WTC11 (cell line): Measurements from ENCODE around the gene DGKZ. TPM values are rescaled to one million over a fixed set of nuclear protein-coding genes. Genes with fewer than 3 reads are reported as not detected.
A peak's percentile ranks its signal among the peaks of the same experiment; 100 is the strongest.

ENCODE experiments used
- ATAC-seq: fragments of 200-7000 bp; cut with Tn5 transposase; 2 replicates; pipeline ENCODE4 v1.10.0; 2021; ENCODE audit warnings: mild to moderate bottlenecking, moderate library complexity
- CTCF ChIA-PET: fragments of 300-600 bp; sonication (Branson Sonifier 250); formaldehyde crosslinking; loops from one replicate; lab custom pipeline; 2021; ENCODE audit warnings: antibody characterized with exemption; lab: Charles Lee
- POLR2A ChIA-PET: fragments of 350-600 bp; sonication (Branson Sonifier 250); formaldehyde crosslinking; loops from one replicate; lab custom pipeline; 2021; ENCODE audit warnings: antibody characterized with exemption; lab: Charles Lee
- DNase-seq: peaks from one replicate; pipeline ENCODE4 v3.0.0; 2021; ENCODE audit warnings: low spot score
- H3K27ac Mint-ChIP-seq: 2 replicates; pipeline ENCODE4 v1.8.0; 2021; ENCODE audit warnings: mixed read lengths
- H3K27me3 Mint-ChIP-seq: 2 replicates; pipeline ENCODE4 v1.8.0; 2021; ENCODE audit warnings: low read depth, mild to moderate bottlenecking, moderate library complexity, mixed read lengths
- H3K36me3 Mint-ChIP-seq: 2 replicates; pipeline ENCODE4 v1.8.0; 2021; ENCODE audit warnings: mixed read lengths
- H3K4me1 Mint-ChIP-seq: 2 replicates; pipeline ENCODE4 v1.8.0; 2022; ENCODE audit warnings: mixed read lengths
- H3K4me3 Mint-ChIP-seq: 2 replicates; pipeline ENCODE4 v1.8.0; 2021; ENCODE audit warnings: mild to moderate bottlenecking, moderate library complexity, mixed read lengths
- H3K9me3 Mint-ChIP-seq: 2 replicates; pipeline ENCODE4 v1.8.0; 2021; ENCODE audit warnings: mixed read lengths
- ATF2 ChIP-seq: sonication (generic); formaldehyde crosslinking; IDR thresholded peaks from 2 replicates; pipeline ENCODE4 v1.8.1; 2022; ENCODE audit warnings: low read depth, missing genetic modification reagents, borderline replicate concordance
- CDX4 ChIP-seq: fragments of 250-450 bp; sonication (Bioruptor Pico); IDR thresholded peaks from 2 replicates; pipeline ENCODE4 v1.9.0; 2021; ENCODE audit warnings: moderate library complexity, mild to moderate bottlenecking, inconsistent platforms, borderline replicate concordance
- CREM ChIP-seq: sonication (generic); formaldehyde crosslinking; IDR thresholded peaks from 2 replicates; pipeline ENCODE4 v1.8.1; 2022; ENCODE audit warnings: mild to moderate bottlenecking, missing genetic modification reagents, moderate library complexity
- E2F5 ChIP-seq: sonication (generic); formaldehyde crosslinking; IDR thresholded peaks from 2 replicates; pipeline ENCODE4 v1.8.1; 2022; ENCODE audit warnings: mild to moderate bottlenecking, moderate library complexity, missing genetic modification reagents
- ETV6 ChIP-seq: sonication (generic); formaldehyde crosslinking; IDR thresholded peaks from 2 replicates; pipeline ENCODE4 v1.8.1; 2022; ENCODE audit warnings: mild to moderate bottlenecking, missing genetic modification reagents
- GABPB1 ChIP-seq: sonication (generic); formaldehyde crosslinking; IDR thresholded peaks from 2 replicates; pipeline ENCODE4 v1.8.1; 2023; ENCODE audit warnings: mild to moderate bottlenecking, missing genetic modification reagents
- GTF2I ChIP-seq: fragments of 250-450 bp; sonication (Bioruptor Pico); conservative IDR thresholded peaks from 2 replicates; pipeline ENCODE4 v1.4.0; 2021; ENCODE audit warnings: mild to moderate bottlenecking
- NFE2L1 ChIP-seq: sonication (generic); formaldehyde crosslinking; IDR thresholded peaks from 2 replicates; pipeline ENCODE4 v1.8.1; 2023; ENCODE audit warnings: missing genetic modification reagents
- TCF7 ChIP-seq: sonication (generic); formaldehyde crosslinking; IDR thresholded peaks from 2 replicates; pipeline ENCODE4 v1.8.0; 2022; ENCODE audit warnings: mild to moderate bottlenecking, low read depth, missing genetic modification reagents, moderate library complexity
- ZNF263 ChIP-seq: sonication (generic); formaldehyde crosslinking; IDR thresholded peaks from 2 replicates; pipeline ENCODE4 v1.8.1; 2022; ENCODE audit warnings: low read depth, mild to moderate bottlenecking, moderate library complexity, missing genetic modification reagents
- total RNA-seq: library from RNA; stranded (reverse); gene quantifications from 3 replicates; pipeline ENCODE4 v1.2.3, GENCODE V29; 2021
- TF ChIP-seq, protein P1 (sequence below): sonication (generic); formaldehyde crosslinking; IDR thresholded peaks from 2 replicates; pipeline ENCODE4 v1.8.1; 2022; ENCODE audit warnings: low read depth, mild to moderate bottlenecking, moderate library complexity, missing genetic modification reagents, borderline replicate concordance
- TF ChIP-seq, protein P2 (sequence below): sonication (generic); formaldehyde crosslinking; conservative IDR thresholded peaks from 2 replicates; pipeline ENCODE4 v1.8.1; 2022; ENCODE audit warnings: mild to moderate bottlenecking, missing genetic modification reagents

Gene DGKZ
- total RNA-seq, 1 experiment from 2014 or later: 139 TPM

- H3K36me3 Mint-ChIP-seq: peaks cover 14% of the 10 kb centered on the region
- no peak for TF ChIP-seq ETV6 (CRISPR knock-in tag)
- TF ChIP-seq ATF2 (CRISPR knock-in tag): no peak
- no peak for TF ChIP-seq GTF2I (CRISPR knock-in tag)
- TF ChIP-seq GABPB1 (CRISPR knock-in tag): no peak
- no peaks in the 10 kb centered on the region for H3K9me3 Mint-ChIP-seq
- H3K4me3 Mint-ChIP-seq: no peak overlapping the region
- POLR2A ChIA-PET: no interaction called here
- DNase-seq: no peak
- CTCF ChIA-PET: interaction anchor here (1.7 to 10.1 kb wide), 2 partner anchors 14 to 125 kb away, joined by 7 to 96 read pairs; partner anchors contain the start of gene CHRM4
- no peaks in the 10 kb centered on the region for H3K27me3 Mint-ChIP-seq
- no peaks in the 10 kb centered on the region for H3K4me1 Mint-ChIP-seq
- H3K27ac Mint-ChIP-seq: no peak overlapping the region
- ATAC-seq: no peak; the same call in 1 of the 2 replicates
Measured at GRCh38 chr11:46404476-46405017, 57.3 kb downstream of the DGKZ start.

- no peak for ATAC-seq
- ChIA-PET POLR2A (no interaction called here), CTCF (interaction anchor here (0.5 to 10.1 kb wide), 4 partner anchors 17 to 253 kb away, joined by 3 to 96 read pairs (median 18); partner anchors contain the start of gene CHRM4)
- Mint-ChIP-seq H3K36me3 (peaks cover 12% of the 10 kb centered on the region), H3K4me1 (no peaks in the 10 kb centered on the region), H3K9me3 (no peaks in the 10 kb centered on the region), H3K27ac (no peak overlapping the region), H3K4me3 (no peak overlapping the region), H3K27me3 (no peaks in the 10 kb centered on the region)
- TF ChIP-seq, protein P1, sequence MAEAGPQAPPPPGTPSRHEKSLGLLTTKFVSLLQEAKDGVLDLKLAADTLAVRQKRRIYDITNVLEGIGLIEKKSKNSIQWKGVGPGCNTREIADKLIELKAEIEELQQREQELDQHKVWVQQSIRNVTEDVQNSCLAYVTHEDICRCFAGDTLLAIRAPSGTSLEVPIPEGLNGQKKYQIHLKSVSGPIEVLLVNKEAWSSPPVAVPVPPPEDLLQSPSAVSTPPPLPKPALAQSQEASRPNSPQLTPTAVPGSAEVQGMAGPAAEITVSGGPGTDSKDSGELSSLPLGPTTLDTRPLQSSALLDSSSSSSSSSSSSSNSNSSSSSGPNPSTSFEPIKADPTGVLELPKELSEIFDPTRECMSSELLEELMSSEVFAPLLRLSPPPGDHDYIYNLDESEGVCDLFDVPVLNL (CRISPR knock-in tag): no peak
- TF ChIP-seq CDX4: no peak
- TF ChIP-seq NFE2L1 (CRISPR knock-in tag): no peak
- TF ChIP-seq TCF7: no peak
- TF ChIP-seq, protein P2, sequence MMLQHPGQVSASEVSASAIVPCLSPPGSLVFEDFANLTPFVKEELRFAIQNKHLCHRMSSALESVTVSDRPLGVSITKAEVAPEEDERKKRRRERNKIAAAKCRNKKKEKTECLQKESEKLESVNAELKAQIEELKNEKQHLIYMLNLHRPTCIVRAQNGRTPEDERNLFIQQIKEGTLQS: no peak
- no peak for DNase-seq
Measured at GRCh38 chr11:46407635-46408034, 60.4 kb downstream of the DGKZ start.

GRCh38 chr11:46408407-46408986 lies 61.2 kb downstream of the DGKZ start:
- H3K27ac Mint-ChIP-seq: no peak overlapping the region
- H3K36me3 Mint-ChIP-seq: peaks cover 11% of the 10 kb centered on the region
- no peaks in the 10 kb centered on the region for H3K9me3 Mint-ChIP-seq
- no peaks in the 10 kb centered on the region for H3K27me3 Mint-ChIP-seq
- DNase-seq (no peak), ATAC-seq (no peak)
- TF ChIP-seq CREM (CRISPR knock-in tag): no peak
- 0 out of 2 replicates have a peak, but pooled peaks have one; percentile 19 for TF ChIP-seq ZNF263 (CRISPR knock-in tag)
- no peak overlapping the region for H3K4me3 Mint-ChIP-seq
- H3K4me1 Mint-ChIP-seq: no peaks in the 10 kb centered on the region
- POLR2A ChIA-PET: no interaction called here
- CTCF ChIA-PET: interaction anchor here (4.5 to 10.1 kb wide), 2 partner anchors 18 to 121 kb away, joined by 30 to 96 read pairs; partner anchors contain the start of gene CHRM4

DNA sequence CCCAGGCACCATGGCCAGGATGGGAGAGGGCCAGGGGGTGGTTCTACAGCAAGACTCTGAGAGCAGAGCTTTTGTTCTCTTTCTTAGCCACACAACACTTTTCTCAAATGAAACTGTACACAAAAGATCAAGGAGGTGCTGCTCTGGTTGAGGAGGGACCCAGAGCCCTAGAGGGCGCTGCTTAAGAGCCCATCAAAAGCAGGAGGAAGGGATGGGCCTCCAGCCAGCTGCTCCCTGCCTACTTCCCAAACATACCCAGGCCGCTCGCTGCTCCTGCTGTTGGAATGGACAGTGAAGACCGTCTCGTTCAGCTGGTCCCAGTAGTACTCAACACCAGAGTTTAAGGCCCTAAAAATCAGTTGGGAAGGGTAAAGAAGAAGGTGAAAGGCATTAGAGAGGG lies 62.8 kb downstream of the DGKZ start:
- peaks cover 18% of the 10 kb centered on the region for H3K36me3 Mint-ChIP-seq
- no peak overlapping the region for H3K27ac Mint-ChIP-seq
- no peaks in the 10 kb centered on the region for H3K27me3 Mint-ChIP-seq
- no peaks in the 10 kb centered on the region for H3K4me1 Mint-ChIP-seq
- ChIA-PET POLR2A (interaction anchor here (0.6 to 0.9 kb wide), 2 partner anchors 14 to 31 kb away, joined by 3 to 4 read pairs; no protein-coding TSS in a partner anchor), CTCF (interaction anchor here (0.6 to 10.1 kb wide), 35 partner anchors 9 to 290 kb away, joined by 3 to 96 read pairs (median 4); partner anchors contain the start of genes ARHGAP1 and CHRM4)
- DNase-seq: peak; percentile 68
- H3K9me3 Mint-ChIP-seq: no peaks in the 10 kb centered on the region
- TF ChIP-seq E2F5: no peak
- peak; percentile 95 for ATAC-seq
- H3K4me3 Mint-ChIP-seq: no peak overlapping the region
